ENCODE results near the gene SINHCAF. TPM values are rescaled to one million over a fixed set of nuclear protein-coding genes. Genes with fewer than 3 reads are reported as not detected.

The SINHCAF gene
- 35.1 to 51.6 TPM (median 39.1 TPM) in 5 replicates for total RNA-seq (2022; extraction: Qiagen RNA extraction)

GRCh38 chr12:31325877-31326631 is at the start of gene SINHCAF:
TSS of gene SINHCAF (minus strand) at chr12:31326150. CDS start at chr12:31298204, 27,946 bp downstream.

Measured in A549 treated with Hydrocortisone at 1 μM for 4 hours (cell line).